Smooth muscle cell (in vitro differentiated cells): Measurements from ENCODE around the gene ATG4B. TPM values are rescaled to one million over a fixed set of nuclear protein-coding genes. Genes with fewer than 3 reads are reported as not detected.
A peak's percentile ranks its signal among the peaks of the same experiment; 100 is the strongest.

Experiments
- DNase-seq: peaks from one replicate; lab custom pipeline; 2025; ENCODE audit not compliant: unreplicated experiment; lab: John Stamatoyannopoulos, UW
- H2AFZ ChIP-seq: fragments of 200-600 bp; sonication (generic); 2 replicates; pipeline ENCODE4 v1.6.0; 2016; ENCODE audit warnings: antibody characterized with exemption, low read depth, mild to moderate bottlenecking
- H3F3A ChIP-seq: fragments of 200-600 bp; sonication (generic); 2 replicates; pipeline ENCODE4 v1.6.0; 2017; ENCODE audit warnings: antibody characterized with exemption, low read depth
- H3K27ac ChIP-seq: fragments of 200-600 bp; sonication (generic); 2 replicates; pipeline ENCODE4 v1.5.1; 2016; ENCODE audit warnings: low read depth, mild to moderate bottlenecking
- H3K27me3 ChIP-seq: fragments of 200-600 bp; sonication (generic); 2 replicates; pipeline ENCODE4 v1.6.1; 2016; ENCODE audit warnings: low read depth, mild to moderate bottlenecking
- H3K36me3 ChIP-seq: fragments of 200-600 bp; sonication (generic); 2 replicates; pipeline ENCODE4 v1.5.1; 2016; ENCODE audit warnings: low read depth
- H3K4me1 ChIP-seq: fragments of 200-600 bp; sonication (generic); 2 replicates; pipeline ENCODE4 v1.5.1; 2016; ENCODE audit warnings: low read depth
- H3K4me2 ChIP-seq: fragments of 200-600 bp; sonication (generic); 2 replicates; pipeline ENCODE4 v1.6.0; 2016; ENCODE audit warnings: mild to moderate bottlenecking
- H3K4me3 ChIP-seq: fragments of 200-600 bp; sonication (generic); 2 replicates; pipeline ENCODE4 v1.5.1; 2016; ENCODE audit warnings: mild to moderate bottlenecking
- H3K79me2 ChIP-seq: fragments of 200-600 bp; sonication (generic); 2 replicates; pipeline ENCODE4 v1.6.0; 2016; ENCODE audit warnings: low read depth, mild to moderate bottlenecking
- H3K9ac ChIP-seq: fragments of 200-600 bp; sonication (generic); 2 replicates; pipeline ENCODE4 v1.6.0; 2016; ENCODE audit warnings: low read depth
- H3K9me3 ChIP-seq: fragments of 200-600 bp; sonication (generic); replicated peaks from 2 replicates; pipeline ENCODE4 v1.5.1; 2016; ENCODE audit warnings: low read depth
- H4K20me1 ChIP-seq: fragments of 200-600 bp; sonication (generic); 2 replicates; pipeline ENCODE4 v1.6.0; 2016; ENCODE audit warnings: low read depth
- WGBS: methylation state at CpG from one replicate; pipeline ENCODE4 v1.1.7; 2016; ENCODE audit warnings: low lambda C conversion rate; 5-methylcytosine and 5-hydroxymethylcytosine counted together
- polyA plus RNA-seq: library from polyadenylated mRNA; unstranded; fragments of >200 nt; fragmentation: Nextera tagmentation; extraction: Ambion mirVana; gene quantifications from 2 replicates; pipeline ENCODE4 v1.2.1, GENCODE V29; 2016
- total RNA-seq: library from RNA; depleted of rRNA; stranded (reverse); fragments of >200 nt; gene quantifications from 2 replicates; pipeline ENCODE4 v1.2.3, GENCODE V29; 2014
- TF ChIP-seq, protein P1 (sequence below): fragments of 200-600 bp; sonication (generic); IDR thresholded peaks from 2 replicates; pipeline ENCODE4 v1.5.1; 2017; ENCODE audit warnings: borderline replicate concordance, mild to moderate bottlenecking, antibody characterized with exemption; ENCODE audit not compliant: insufficient read depth, poor library complexity, severe bottlenecking

Gene ATG4B
- total and polyA plus RNA-seq, 2 experiments from 2014 or later = 70.3 to 91.3 TPM

DNA sequence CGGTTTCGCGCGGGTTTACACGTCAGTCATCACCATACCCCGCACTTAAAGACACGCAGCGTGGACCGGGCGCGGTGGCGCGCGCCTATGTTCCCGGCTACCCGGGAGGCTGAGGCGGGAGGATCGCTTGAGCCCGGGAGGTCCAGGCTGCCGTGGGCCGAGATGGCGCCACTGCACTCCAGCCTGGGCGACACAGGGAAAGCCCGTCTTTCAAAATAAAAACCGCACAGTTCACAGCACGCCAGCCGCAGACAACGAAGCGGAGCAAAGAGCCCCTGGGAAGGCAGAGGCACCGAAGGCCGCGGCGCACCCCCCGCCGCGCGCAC, 48.8 kb downstream of the ATG4B start:
- no peak for DNase-seq
- Histone ChIP-seq H3K9ac (peak overlapping the region; percentile 93), H3K27ac (peak overlapping the region; percentile 90), H3F3A (peaks cover 3% of the 10 kb centered on the region), H3K79me2 (peaks cover 29% of the 10 kb centered on the region), H4K20me1 (peaks cover 7% of the 10 kb centered on the region), H3K4me1 (peaks cover 6% of the 10 kb centered on the region), H3K27me3 (no peaks in the 10 kb centered on the region), H3K36me3 (no peaks in the 10 kb centered on the region), H3K4me3 (peak overlapping the region; percentile 84), H3K9me3 (no peaks in the 10 kb centered on the region), H2AFZ (peak overlapping the region; percentile 56), H3K4me2 (peak overlapping the region; percentile 98)
- 1% methylated on average over 37 of the region's 37 CpGs for WGBS
- TF ChIP-seq, protein P1, sequence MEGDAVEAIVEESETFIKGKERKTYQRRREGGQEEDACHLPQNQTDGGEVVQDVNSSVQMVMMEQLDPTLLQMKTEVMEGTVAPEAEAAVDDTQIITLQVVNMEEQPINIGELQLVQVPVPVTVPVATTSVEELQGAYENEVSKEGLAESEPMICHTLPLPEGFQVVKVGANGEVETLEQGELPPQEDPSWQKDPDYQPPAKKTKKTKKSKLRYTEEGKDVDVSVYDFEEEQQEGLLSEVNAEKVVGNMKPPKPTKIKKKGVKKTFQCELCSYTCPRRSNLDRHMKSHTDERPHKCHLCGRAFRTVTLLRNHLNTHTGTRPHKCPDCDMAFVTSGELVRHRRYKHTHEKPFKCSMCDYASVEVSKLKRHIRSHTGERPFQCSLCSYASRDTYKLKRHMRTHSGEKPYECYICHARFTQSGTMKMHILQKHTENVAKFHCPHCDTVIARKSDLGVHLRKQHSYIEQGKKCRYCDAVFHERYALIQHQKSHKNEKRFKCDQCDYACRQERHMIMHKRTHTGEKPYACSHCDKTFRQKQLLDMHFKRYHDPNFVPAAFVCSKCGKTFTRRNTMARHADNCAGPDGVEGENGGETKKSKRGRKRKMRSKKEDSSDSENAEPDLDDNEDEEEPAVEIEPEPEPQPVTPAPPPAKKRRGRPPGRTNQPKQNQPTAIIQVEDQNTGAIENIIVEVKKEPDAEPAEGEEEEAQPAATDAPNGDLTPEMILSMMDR = no peak

DNA sequence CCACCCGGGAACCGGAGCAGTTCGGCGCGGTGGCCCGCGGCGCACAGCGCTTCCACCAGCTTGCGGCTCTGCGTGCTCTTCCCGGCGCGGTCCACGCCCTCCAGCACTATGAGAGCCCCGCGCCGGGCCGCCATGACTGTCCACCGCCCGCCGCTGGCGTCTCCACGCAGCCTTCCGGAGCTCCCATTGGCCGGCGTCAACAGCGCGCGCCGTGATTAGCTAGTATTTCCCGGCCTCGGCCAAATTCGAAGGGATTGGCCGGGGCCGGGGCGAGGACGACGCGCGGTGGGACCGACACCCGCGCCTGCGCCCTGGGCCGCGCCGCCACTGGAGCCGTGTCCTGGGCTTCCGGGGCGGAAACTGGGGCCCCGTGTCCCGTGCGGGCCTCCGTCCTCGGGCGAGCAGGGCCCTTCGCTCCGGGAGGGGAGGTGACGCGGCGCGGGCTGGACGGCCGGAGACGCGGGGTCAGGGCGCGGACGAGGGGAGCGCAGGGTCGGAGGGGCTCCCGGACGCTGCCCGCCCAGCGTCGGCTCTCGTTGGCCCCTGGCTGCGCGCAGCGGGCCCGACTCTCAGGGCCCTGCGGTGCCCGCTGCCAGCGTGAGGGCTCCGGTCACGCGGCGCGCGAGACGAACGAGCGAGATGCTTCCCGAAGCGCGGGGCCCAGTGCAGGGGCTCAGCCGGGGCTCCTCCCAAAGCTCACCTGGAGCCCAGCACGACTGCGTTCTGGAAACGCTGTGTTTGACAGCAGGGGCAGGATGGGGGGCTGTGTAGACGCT, 49.3 kb downstream of the ATG4B start, which contains the start of gene DTYMK:
Gene DTYMK (minus strand): TSS at position 166 of the 776 bp plus-strand sequence. CDS start 32 bp downstream, at position 134.
- peaks cover 3% of the 10 kb centered on the region for H4K20me1 ChIP-seq
- peak; percentile 87 for DNase-seq
- H3K4me2 ChIP-seq = peak within 1 kb of the TSS; percentile 98
- H3F3A ChIP-seq = no peaks in the 10 kb centered on the region
- H3K36me3 ChIP-seq = no peaks in the 10 kb centered on the region
- peak within 1 kb of the TSS; percentile 90 for H3K27ac ChIP-seq
- no peaks in the 10 kb centered on the region for H3K9me3 ChIP-seq
- H3K4me3 ChIP-seq = peak within 1 kb of the TSS; percentile 84
- peaks cover 29% of the 10 kb centered on the region for H3K79me2 ChIP-seq
- H2AFZ ChIP-seq = peak within 1 kb of the TSS; percentile 66
- peak within 1 kb of the TSS; percentile 93 for H3K9ac ChIP-seq
- TF ChIP-seq, protein P1 = no peak
- peaks cover 6% of the 10 kb centered on the region for H3K4me1 ChIP-seq
- H3K27me3 ChIP-seq = no peaks in the 10 kb centered on the region
- under 1% methylated on average over 99 of the region's 102 CpGs for WGBS

DNA sequence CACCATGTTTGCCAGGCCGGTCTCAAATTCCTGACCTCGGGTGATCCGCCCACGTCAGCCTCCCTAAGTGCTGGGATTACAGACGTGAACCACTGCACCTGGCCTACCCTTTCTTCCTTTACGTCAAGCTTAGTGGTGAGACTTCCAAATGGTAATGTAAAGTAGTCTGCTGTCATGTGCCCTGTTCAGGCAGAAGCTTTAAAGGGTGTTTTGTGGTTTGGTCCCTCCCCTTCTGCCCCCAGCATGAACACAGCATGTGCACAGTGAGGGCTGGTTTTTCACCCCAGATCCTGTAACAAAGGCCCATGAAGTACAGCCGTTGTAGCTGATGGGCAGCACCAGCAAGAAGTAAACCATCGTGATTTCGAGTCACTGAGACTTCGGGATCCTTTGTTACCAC, 51.8 kb downstream of the ATG4B start:
- TF ChIP-seq, protein P1 = no peak
- H3K79me2 ChIP-seq = peaks cover 23% of the 10 kb centered on the region
- no peaks in the 10 kb centered on the region for H3F3A ChIP-seq

More for the DNA sequence above, 51.8 kb downstream of the ATG4B start:
- no peak overlapping the region for H3K27ac ChIP-seq
- H2AFZ ChIP-seq = no peak overlapping the region
- H3K9me3 ChIP-seq = no peaks in the 10 kb centered on the region
- no peak overlapping the region for H3K4me2 ChIP-seq
- no peaks in the 10 kb centered on the region for H3K27me3 ChIP-seq
- H3K36me3 ChIP-seq = no peaks in the 10 kb centered on the region
- H3K4me3 ChIP-seq = no peak overlapping the region
- H3K4me1 ChIP-seq = peaks cover 6% of the 10 kb centered on the region
- no peak overlapping the region for H3K9ac ChIP-seq
- peaks cover 3% of the 10 kb centered on the region for H4K20me1 ChIP-seq
- WGBS = 80% methylated on average over 10 of the region's 10 CpGs
- no peak for DNase-seq
